HCT116 (cell line): ENCODE results near the gene EVI5. TPM values are rescaled to one million over a fixed set of nuclear protein-coding genes. Genes with fewer than 3 reads are reported as not detected.

ENCODE experiments used
- ATAC-seq: fragments of 200-7000 bp; cut with Tn5 transposase; 2 replicates; pipeline ENCODE4 v1.9.1; 2020; ENCODE audit warnings: mild to moderate bottlenecking, moderate library complexity
- BruUV-seq: library from RNA; stranded (reverse); fragments of 400-500 nt; replicated peaks from 2 replicates; lab custom pipeline; 2021; lab: Mats Ljungman, UMichigan
- CTCF ChIA-PET: fragments of 300-600 bp; sonication (Branson Sonifier 250); formaldehyde crosslinking; loops from one replicate; lab custom pipeline; 2021; ENCODE audit warnings: antibody characterized with exemption; lab: Charles Lee
- POLR2A ChIA-PET: fragments of 300-600, 350-600 bp; sonication (Branson Sonifier 250); formaldehyde crosslinking; loops from one replicate; lab custom pipeline; 2021; ENCODE audit warnings: antibody characterized with exemption; lab: Charles Lee
- RAD21 ChIA-PET, 2 experiments: fragments of 300-600 bp; sonication (Branson Sonifier 250); formaldehyde crosslinking; loops; one replicate each; lab custom pipeline; 2023; ENCODE audit warnings: low total read pairs in 2 of 2; ENCODE audit not compliant: uncharacterized antibody in 2 of 2, unreplicated experiment in 2 of 2, low non-redundant PET in 1 of 2; lab: Charles Lee
- DNase-seq: peaks from one replicate; pipeline ENCODE4 v3.0.0-alpha.2; 2010; ENCODE audit warnings: low read depth, low spot score
- H2AFZ ChIP-seq: fragments of 200-600 bp; shearing (Covaris generic), sonication (generic); 2 replicates; pipeline ENCODE4 v1.6.1; 2017; ENCODE audit warnings: low read depth, mixed run types, mixed read lengths, antibody characterized with exemption, low read length; ENCODE audit not compliant: poor library complexity, severe bottlenecking
- H3K27ac ChIP-seq: 2 replicates; pipeline ENCODE4 v1.5.1; 2012; ENCODE audit warnings: low read depth, low read length
- H3K27me3 ChIP-seq: fragments of 200-600 bp; sonication (generic); 2 replicates; pipeline ENCODE4 v1.6.1; 2016; ENCODE audit warnings: mixed run types, low read length, mixed read lengths; ENCODE audit not compliant: insufficient read depth
- H3K36me3 ChIP-seq, 2 experiments: fragments of 200-500 bp in 1 of 2; fragments of 200-600 bp in 1 of 2; sonication (Bioruptor generic) in 1 of 2; sonication (generic) in 1 of 2; 2 replicates each; pipeline versions ENCODE4 v1.5.1 to v1.6.1; 2014 to 2016; ENCODE audit warnings: low read length in 2 of 2, inconsistent platforms in 1 of 2, mixed read lengths in 1 of 2, mixed run types in 1 of 2; ENCODE audit not compliant: insufficient read depth in 2 of 2, control insufficient read depth in 1 of 2
- H3K4me1 ChIP-seq, 2 experiments: fragments of 200-600 bp in 1 of 2; sonication (generic) in 1 of 2; 2 replicates each; pipeline versions ENCODE4 v1.5.1 to v1.6.1; 2012 to 2017; ENCODE audit warnings: low read length in 2 of 2, inconsistent platforms in 1 of 2, mild to moderate bottlenecking in 1 of 2, mixed read lengths in 1 of 2, mixed run types in 1 of 2, moderate library complexity in 1 of 2; ENCODE audit not compliant: insufficient read depth in 2 of 2, control insufficient read depth in 1 of 2
- H3K4me2 ChIP-seq: fragments of 200-600 bp; sonication (generic); 2 replicates; pipeline ENCODE4 v1.6.1; 2017; ENCODE audit warnings: mixed run types, low read length, mixed read lengths
- H3K4me3 ChIP-seq, 2 experiments: fragments of 200-600 bp in 1 of 2; sonication (generic) in 1 of 2; replicated peaks in 1 of 2; 2 replicates each; pipeline ENCODE4 v1.5.1; 2011 to 2016; ENCODE audit warnings: low read length in 2 of 2, control low read depth in 1 of 2, low read depth in 1 of 2, mild to moderate bottlenecking in 1 of 2, mixed read lengths in 1 of 2, mixed run types in 1 of 2
- H3K79me2 ChIP-seq: fragments of 200-600 bp; sonication (generic); 2 replicates; pipeline ENCODE4 v1.6.1; 2017; ENCODE audit warnings: mild to moderate bottlenecking, mixed run types, low read length, moderate library complexity, mixed read lengths; ENCODE audit not compliant: insufficient read depth
- H3K9ac ChIP-seq: fragments of 200-600 bp; sonication (generic); 2 replicates; pipeline ENCODE4 v1.6.1; 2016; ENCODE audit warnings: low read length, mixed read lengths
- H3K9me2 ChIP-seq: fragments of 200-600 bp; sonication (generic), shearing (Covaris generic); 2 replicates; pipeline ENCODE4 v1.6.1; 2017; ENCODE audit warnings: mixed run types, mild to moderate bottlenecking, moderate library complexity; ENCODE audit not compliant: insufficient read depth
- H3K9me3 ChIP-seq, 2 experiments: fragments of 200-500 bp in 1 of 2; fragments of 200-600 bp in 1 of 2; sonication (Bioruptor generic) in 1 of 2; sonication (generic) in 1 of 2; 2 replicates each; pipeline ENCODE4 v1.6.1; 2014 to 2017; ENCODE audit warnings: low read length in 2 of 2, mixed read lengths in 2 of 2, inconsistent platforms in 1 of 2, low read depth in 1 of 2, mild to moderate bottlenecking in 1 of 2, mixed run types in 1 of 2, moderate library complexity in 1 of 2; ENCODE audit not compliant: control insufficient read depth in 1 of 2, insufficient read depth in 1 of 2
- H4K20me1 ChIP-seq: fragments of 200-600 bp; sonication (generic), shearing (Covaris generic); 2 replicates; pipeline ENCODE4 v1.6.1; 2017; ENCODE audit warnings: mixed run types, mild to moderate bottlenecking, moderate library complexity; ENCODE audit not compliant: insufficient read depth
- ATF3 ChIP-seq: IDR thresholded peaks from 2 replicates; pipeline ENCODE4 v1.6.1; 2012
- CBX3 ChIP-seq: IDR thresholded peaks from 2 replicates; pipeline ENCODE4 v1.6.1; 2012; ENCODE audit warnings: low read depth
- CTCF ChIP-seq, 3 experiments: fragments of 200-600 bp in 1 of 3; sonication (generic) in 1 of 3; IDR thresholded peaks in 2 of 3; conservative IDR thresholded peaks in 1 of 3; 2 replicates each; pipeline ENCODE4 v1.5.1; 2012 to 2017; ENCODE audit warnings: low read depth in 2 of 3, low read length in 2 of 3, antibody characterized with exemption in 1 of 3, borderline replicate concordance in 1 of 3, control low read depth in 1 of 3, mild to moderate bottlenecking in 1 of 3, mixed read lengths in 1 of 3, mixed run types in 1 of 3, moderate library complexity in 1 of 3; ENCODE audit not compliant: insufficient read depth in 1 of 3
- ELF1 ChIP-seq: IDR thresholded peaks from 2 replicates; pipeline ENCODE4 v1.6.1; 2012; ENCODE audit warnings: low read depth, borderline replicate concordance
- EZH2 ChIP-seq: fragments of 200-600 bp; sonication (generic); IDR thresholded peaks from 2 replicates; pipeline ENCODE4 v1.6.1; 2017; ENCODE audit warnings: antibody characterized with exemption, mixed run types
- EZH2phosphoT487 ChIP-seq: fragments of 200-600 bp; IDR thresholded peaks from 2 replicates; pipeline ENCODE4 v1.6.1; 2018; ENCODE audit warnings: antibody characterized with exemption, borderline replicate concordance
- FOSL1 ChIP-seq: IDR thresholded peaks from 2 replicates; pipeline ENCODE4 v1.6.1; 2012; ENCODE audit warnings: low read depth
- JUND ChIP-seq: IDR thresholded peaks from 2 replicates; pipeline ENCODE4 v1.6.1; 2012
- MAX ChIP-seq: IDR thresholded peaks from 2 replicates; pipeline ENCODE4 v1.6.1; 2012
- POLR2A ChIP-seq: IDR thresholded peaks from 2 replicates; pipeline ENCODE4 v1.7.0; 2011; ENCODE audit warnings: borderline replicate concordance; ENCODE audit not compliant: insufficient read depth, insufficient read length; ENCODE audit errors: extremely low read depth
- POLR2AphosphoS5 ChIP-seq: IDR thresholded peaks from 2 replicates; pipeline ENCODE4 v1.6.1; 2011; ENCODE audit warnings: mild to moderate bottlenecking, low read depth, low read length, moderate library complexity
- RAD21 ChIP-seq: IDR thresholded peaks from 2 replicates; pipeline ENCODE4 v1.6.1; 2012; ENCODE audit warnings: low read depth, mild to moderate bottlenecking
- SIN3A ChIP-seq: IDR thresholded peaks from 2 replicates; pipeline ENCODE4 v1.6.1; 2012; ENCODE audit warnings: low read depth
- SRF ChIP-seq: IDR thresholded peaks from 2 replicates; pipeline ENCODE4 v1.6.1; 2012; ENCODE audit warnings: low read depth
- TCF7L2 ChIP-seq: IDR thresholded peaks from 2 replicates; pipeline ENCODE4 v1.7.0; 2011; ENCODE audit warnings: borderline replicate concordance, inconsistent platforms; ENCODE audit not compliant: insufficient read depth, insufficient read length; ENCODE audit errors: extremely low read depth
- YY1 ChIP-seq: IDR thresholded peaks from 2 replicates; pipeline ENCODE4 v1.6.1; 2011; ENCODE audit warnings: low read length, low read depth, moderate library complexity, mild to moderate bottlenecking; ENCODE audit not compliant: insufficient replicate concordance; ENCODE audit errors: extremely low read depth
- ZBTB33 ChIP-seq: IDR thresholded peaks from 2 replicates; pipeline ENCODE4 v1.6.1; 2011; ENCODE audit warnings: mild to moderate bottlenecking, low read length, moderate library complexity; ENCODE audit not compliant: insufficient replicate concordance; ENCODE audit errors: extremely low read depth
- ZNF274 ChIP-seq: fragments of 200-500 bp; sonication (Bioruptor generic); IDR thresholded peaks from 2 replicates; pipeline ENCODE4 v1.6.1; 2014; ENCODE audit warnings: mild to moderate bottlenecking, low read depth, low read length, inconsistent platforms
- intact Hi-C: fragments of 100-400 bp; cut with micrococcal nuclease; formaldehyde crosslinking; loops from 2 replicates; pipeline ENCODE4 v1.10.0; 2022
- total RNA-seq: library from RNA; stranded (reverse); gene quantifications from one replicate; pipeline ENCODE4 v1.2.1, GENCODE V29; 2021; ENCODE audit not compliant: unreplicated experiment

The EVI5 gene
- total RNA-seq, 1 experiment from 2014 or later: 21.8 TPM

GRCh38 chr1:92619466-92620189 is 165.3 kb downstream of the EVI5 start:
- ATAC-seq (no peak), DNase-seq (no peak)
- RAD21 ChIA-PET: no interaction called here
- Histone ChIP-seq H3K27ac (no peak overlapping the region), H3K36me3 (no peaks in the 10 kb centered on the region), H3K4me2 (no peak overlapping the region), H3K79me2 (no peaks in the 10 kb centered on the region), H3K4me1 (no peaks in the 10 kb centered on the region), H3K9me3 (no peaks in the 10 kb centered on the region), H3K9ac (no peak overlapping the region), H2AFZ (no peak overlapping the region), H3K4me3 (no peak overlapping the region), H3K27me3 (no peaks in the 10 kb centered on the region), H4K20me1 (no peaks in the 10 kb centered on the region), H3K9me2 (no peaks in the 10 kb centered on the region)
- TF ChIP-seq EZH2phosphoT487 (no peak), POLR2AphosphoS5 (no peak), YY1 (no peak), RAD21 (no peak), ZNF274 (no peak), SIN3A (no peak), ATF3 (no peak), JUND (no peak), SRF (no peak), EZH2 (no peak), FOSL1 (no peak), CTCF (IDR thresholded peaks at IDR 0.05 in 2 of 3, conservative IDR thresholded peaks at IDR 0.05 in 1 of 3; ENCODE audit: borderline replicate concordance in 1 of 3, insufficient read depth in 1 of 3, low read depth in 2 of 3, low read length in 2 of 3) (no peak), ELF1 (no peak), POLR2A (no peak), ZBTB33 (no peak), CBX3 (no peak), MAX (no peak), TCF7L2 (no peak)
- BruUV-seq: no TSS peak
- intact Hi-C loops: no loop called here
- POLR2A ChIA-PET: no interaction called here
- CTCF ChIA-PET: interaction anchor here (1.0 kb wide), 1 partner anchor 309 kb away, joined by 3 read pairs; no protein-coding TSS in a partner anchor
